AG08396 (cell line): ENCODE data around the gene CWF19L2.
"Not testable (repeated sequence)": the region's sequence is repeated elsewhere in the genome, so short reads cannot be mapped to it uniquely, and the experiment has no call there.

Source experiments
- DNase-seq: peaks from one replicate; pipeline ENCODE4 v3.0.0; 2012; ENCODE audit warnings: low spot score, mixed read lengths

The CWF19L2 gene

DNA sequence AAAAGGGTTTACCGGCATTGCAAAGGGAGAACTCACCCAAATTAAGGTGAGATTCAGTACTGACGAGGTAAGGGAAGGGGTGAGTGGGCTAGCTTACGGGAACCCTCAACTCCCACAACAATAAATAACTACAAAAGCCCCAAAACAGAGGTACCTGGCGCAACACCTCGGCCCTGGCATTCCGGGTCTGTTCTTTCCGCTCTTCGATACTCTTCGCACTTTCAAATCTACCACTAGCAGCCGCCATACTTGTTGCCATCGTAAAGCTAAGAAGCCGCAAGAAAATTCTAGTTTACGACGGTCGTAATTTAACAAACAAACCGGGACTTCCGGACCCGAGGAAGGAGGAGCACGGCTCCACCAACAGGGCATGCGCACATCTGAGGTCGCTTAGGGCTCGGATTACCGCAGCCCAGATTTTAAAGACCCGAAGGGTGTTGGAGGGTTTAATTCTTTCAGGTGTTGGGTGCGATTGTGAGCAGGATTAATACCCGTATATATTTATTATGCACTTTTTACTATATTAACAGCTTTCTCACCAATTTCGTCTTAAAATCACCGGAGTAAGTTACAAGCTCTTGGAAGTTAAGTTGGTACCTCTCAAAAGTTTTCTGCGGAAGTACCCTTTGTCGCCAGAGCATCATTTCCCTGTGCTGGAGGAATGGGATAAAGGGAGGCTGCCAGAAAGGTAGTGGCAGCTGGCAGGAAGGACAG lies at the start of gene CWF19L2:
Gene CWF19L2, minus strand, starts transcription at position 268 of the 714 bp plus-strand sequence. Its CDS starts 9 bp downstream, at position 259.
- peak; percentile 94 for DNase-seq

- no peak for DNase-seq
Observed at GRCh38 chr11:107505647-107506225, 48.1 kb upstream of the CWF19L2 start.

GRCh38 chr11:107504981-107505380 lies 47.4 kb upstream of the CWF19L2 start:
- no peak for DNase-seq

DNA sequence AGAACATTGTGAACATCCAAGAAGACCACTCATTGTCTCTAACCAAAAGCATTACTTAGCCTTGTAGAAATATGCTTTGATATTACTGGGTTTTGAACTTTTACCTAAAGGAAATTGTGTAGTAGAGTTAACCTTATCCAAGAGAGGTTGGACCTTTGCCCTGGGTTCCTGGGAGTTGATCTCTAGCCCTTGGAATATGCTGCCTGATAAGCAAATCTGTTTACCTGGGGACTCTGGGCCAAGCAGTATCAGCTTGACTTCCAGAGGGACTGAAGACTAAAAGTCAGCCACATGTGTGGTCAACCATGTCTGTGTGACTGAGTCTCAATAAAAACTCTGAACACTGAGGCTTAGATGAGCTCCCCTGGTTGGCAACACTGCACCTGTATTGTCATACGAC lies 44.1 kb upstream of the CWF19L2 start:
- DNase-seq: no peak

DNA sequence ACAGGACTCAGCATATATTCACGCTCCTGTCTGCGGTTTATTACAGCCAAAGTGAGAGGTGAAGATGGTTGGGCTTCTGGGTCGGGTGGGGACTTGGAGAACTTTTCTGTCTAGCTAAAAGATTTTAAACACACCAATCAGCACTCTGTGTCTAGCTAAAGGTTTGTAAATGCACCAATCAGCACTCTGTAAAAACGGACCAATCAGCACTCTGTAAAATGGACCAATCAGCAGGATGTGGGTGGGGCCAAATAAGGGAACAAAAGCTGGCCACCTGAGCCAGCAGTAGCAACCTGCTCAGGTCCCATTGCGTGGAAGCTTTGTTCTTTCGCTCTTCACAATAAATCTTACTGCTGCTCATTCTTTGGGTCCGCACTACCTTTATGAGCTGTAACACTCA lies 39.7 kb upstream of the CWF19L2 start:
- not testable (repeated sequence) for DNase-seq

DNA sequence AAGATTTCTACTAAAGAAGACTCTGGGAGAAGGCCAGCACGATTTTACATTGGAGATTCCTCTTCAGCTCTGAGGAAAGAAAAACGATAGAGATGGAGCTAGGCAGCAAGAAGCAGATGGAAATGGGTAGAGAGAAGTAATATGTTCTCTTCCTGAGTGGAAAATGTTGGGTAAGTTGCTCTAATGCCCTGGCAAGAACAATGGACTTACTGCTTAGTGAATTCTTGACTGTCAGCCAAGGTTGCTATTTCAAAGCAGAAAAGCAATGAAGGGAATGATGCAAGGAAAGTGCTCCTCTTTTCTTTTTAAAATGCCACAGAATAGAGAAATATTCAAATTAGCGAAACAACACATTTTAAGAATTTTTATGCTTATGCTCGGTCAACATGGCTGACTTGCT lies 38.4 kb upstream of the CWF19L2 start:
- DNase-seq: peak; percentile 15

- DNase-seq: no peak
Observed at GRCh38 chr11:107494055-107494454, 36.4 kb upstream of the CWF19L2 start.

DNA sequence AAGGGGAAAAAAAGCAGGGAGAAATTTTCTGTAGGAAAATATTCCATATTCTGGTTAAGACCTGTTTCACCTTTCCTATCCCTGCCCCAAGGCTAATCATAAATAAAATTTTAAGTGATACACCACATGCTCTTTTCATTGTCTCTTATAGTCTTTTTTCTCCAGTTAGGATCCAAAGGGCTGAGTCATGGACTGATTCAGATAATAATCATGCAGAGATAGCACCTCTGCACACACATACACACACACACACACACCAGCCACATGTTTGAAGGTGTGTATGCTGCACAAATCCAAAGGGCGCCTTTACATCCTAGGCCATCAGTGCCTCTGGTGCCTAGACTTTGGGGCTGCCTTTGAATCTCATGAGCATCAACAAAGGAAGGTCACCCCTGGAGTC lies 35.5 kb upstream of the CWF19L2 start:
- DNase-seq: no peak

GRCh38 chr11:107490836-107491235 lies 33.2 kb upstream of the CWF19L2 start:
- no peak for DNase-seq

GRCh38 chr11:107482234-107482633 lies 24.6 kb upstream of the CWF19L2 start:
- DNase-seq: no peak

- DNase-seq: no peak
Observed at GRCh38 chr11:107478922-107479321, 21.3 kb upstream of the CWF19L2 start.

- no peak for DNase-seq
Observed at GRCh38 chr11:107477820-107478219, 20.2 kb upstream of the CWF19L2 start.

DNA sequence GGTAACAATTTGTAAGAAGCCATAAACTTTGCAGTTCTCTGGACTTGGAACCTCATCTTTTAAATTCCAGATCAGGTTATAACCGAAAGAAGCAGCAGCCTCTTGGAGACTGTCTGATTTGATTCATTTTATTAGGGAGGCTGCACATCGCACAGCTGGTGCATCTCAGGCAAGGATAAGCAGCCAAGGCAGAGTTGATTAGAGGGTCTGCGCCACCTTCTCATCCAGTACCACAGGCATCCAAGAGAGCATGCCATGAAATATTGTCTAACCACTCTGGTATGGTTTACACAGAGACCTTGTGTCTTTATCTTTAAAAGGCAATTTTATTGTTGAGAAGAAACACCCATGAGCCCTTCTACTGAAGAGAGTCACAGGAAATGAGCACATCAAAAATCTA lies 16.2 kb upstream of the CWF19L2 start:
- no peak for DNase-seq

- no peak for DNase-seq
Observed at GRCh38 chr11:107472966-107473365, 15.3 kb upstream of the CWF19L2 start.

DNA sequence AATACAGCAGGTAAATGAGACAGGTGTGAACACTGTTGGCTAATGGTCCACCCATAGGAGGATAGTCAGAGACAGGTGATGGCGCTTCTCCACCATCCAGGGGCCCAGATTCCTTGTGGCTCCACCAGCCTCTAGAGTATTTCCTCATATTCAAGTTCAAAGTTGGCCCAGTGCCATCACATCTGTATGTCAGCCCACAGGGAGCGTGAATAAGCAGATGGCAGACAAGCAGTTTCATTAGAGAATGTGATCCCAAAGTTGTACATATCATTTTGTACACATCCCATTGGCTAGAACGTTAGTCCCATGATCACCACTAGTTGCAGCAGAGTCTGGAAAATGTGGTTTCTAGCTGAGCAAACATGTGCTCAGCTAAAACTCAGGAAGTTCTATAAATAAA lies 11.0 kb upstream of the CWF19L2 start:
- DNase-seq: no peak

- no peak for DNase-seq
Observed at GRCh38 chr11:107467696-107468095, 10.1 kb upstream of the CWF19L2 start.

GRCh38 chr11:107466275-107466866 lies 8.7 kb upstream of the CWF19L2 start:
- not testable (repeated sequence) for DNase-seq

DNA sequence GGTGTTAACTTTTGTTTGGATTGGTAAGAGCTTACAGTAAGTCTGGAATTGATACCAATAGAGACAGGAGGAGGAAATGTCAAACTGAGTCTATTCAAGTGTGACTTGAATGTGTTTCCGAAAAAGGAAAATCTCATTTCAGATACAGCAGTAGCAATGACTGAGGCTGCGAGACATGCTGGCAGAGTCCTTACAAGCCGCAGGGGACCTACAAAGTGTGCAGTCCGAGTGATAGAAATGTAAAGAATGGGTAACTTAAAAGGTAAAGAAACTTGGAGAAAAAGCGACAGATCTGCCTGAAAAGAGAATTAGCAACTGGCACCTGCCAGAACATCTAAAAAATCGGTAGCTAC lies 444 bp downstream of the CWF19L2 start:
- peak; percentile 3 for DNase-seq

GRCh38 chr11:107453594-107454286 lies 3.9 kb downstream of the CWF19L2 start:
- DNase-seq: no peak

- no peak for DNase-seq
Observed at GRCh38 chr11:107446822-107447431, 10.7 kb downstream of the CWF19L2 start.

DNA sequence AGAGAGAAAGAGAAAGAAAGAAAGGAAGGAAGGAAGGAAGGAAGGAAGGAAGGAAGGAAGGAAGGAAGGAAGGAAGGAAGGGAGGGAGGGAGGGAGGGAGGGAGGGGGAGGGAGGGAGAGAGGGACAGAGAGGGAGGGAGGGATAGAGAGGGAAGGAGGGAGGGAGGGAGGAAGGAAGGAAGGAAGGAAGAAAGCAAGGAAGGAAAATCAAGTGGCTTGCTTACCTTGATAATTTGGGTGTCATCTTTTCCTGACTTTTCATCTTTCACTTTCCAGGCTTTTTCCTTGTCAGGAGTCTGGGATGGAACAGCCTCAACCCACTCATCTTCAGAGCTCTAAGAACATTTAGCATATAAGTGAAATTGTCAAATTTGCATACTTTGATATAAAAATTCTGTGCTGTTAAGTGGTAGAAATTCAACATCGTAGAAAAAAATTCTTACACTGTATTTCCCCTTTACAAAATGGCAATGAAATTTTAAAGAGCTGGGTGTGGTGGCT lies 14.9 kb downstream of the CWF19L2 start:
- DNase-seq: no peak

- DNase-seq: no peak
Observed at GRCh38 chr11:107439586-107440167, 17.9 kb downstream of the CWF19L2 start.
